Subcutaneous adipose tissue (tissue), 4 donors: ENCODE results near the gene FDX2. TPM values are rescaled to one million over a fixed set of nuclear protein-coding genes. Genes with fewer than 3 reads are reported as not detected.

Source experiments
- small RNA-seq: library from RNA; depleted of rRNA; stranded (forward); fragments of <200 nt; gene quantifications from one replicate; pipeline ENCODE3, GENCODE V24; 2016
- total RNA-seq, 4 donors: library from RNA; depleted of rRNA; stranded (reverse); fragments of >200 nt; gene quantifications; one replicate each; pipeline ENCODE4 v1.1.0, GENCODE V29; 2016
- TF ChIP-seq, protein P1 (sequence below): fragments of 450-650 bp; IDR thresholded peaks from one replicate; pipeline ENCODE4 v1.5.1; 2016; ENCODE audit warnings: low read depth, mild to moderate bottlenecking, control low read depth, antibody characterized with exemption, moderate library complexity

FDX2 gene
- total RNA-seq, 4 donors from 2014 or later = 7.3 to 17.2 (median 9.1) TPM

DNA sequence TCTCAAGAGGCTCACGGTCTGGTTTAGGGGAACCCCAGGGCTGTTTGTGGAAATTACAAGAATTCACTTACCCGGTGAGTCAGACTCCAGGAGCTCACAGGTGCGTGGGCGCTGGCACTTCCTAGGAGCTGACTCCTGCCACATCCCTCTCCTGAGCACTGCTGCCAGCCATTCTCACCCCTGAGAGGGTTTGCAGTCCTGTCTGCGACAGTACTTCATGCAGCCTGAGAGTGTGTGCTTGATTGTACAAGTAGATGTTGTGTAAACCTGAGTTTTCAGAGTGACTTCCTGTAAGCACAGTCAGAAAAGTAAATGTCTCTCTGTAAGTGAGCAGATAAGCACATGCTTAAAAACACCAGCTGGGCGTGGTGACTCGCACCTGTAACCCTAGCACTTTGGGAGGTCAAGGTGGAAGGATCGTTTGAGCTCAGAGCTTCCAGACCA lies 55.7 kb downstream of the FDX2 start:
- TF ChIP-seq, protein P1, sequence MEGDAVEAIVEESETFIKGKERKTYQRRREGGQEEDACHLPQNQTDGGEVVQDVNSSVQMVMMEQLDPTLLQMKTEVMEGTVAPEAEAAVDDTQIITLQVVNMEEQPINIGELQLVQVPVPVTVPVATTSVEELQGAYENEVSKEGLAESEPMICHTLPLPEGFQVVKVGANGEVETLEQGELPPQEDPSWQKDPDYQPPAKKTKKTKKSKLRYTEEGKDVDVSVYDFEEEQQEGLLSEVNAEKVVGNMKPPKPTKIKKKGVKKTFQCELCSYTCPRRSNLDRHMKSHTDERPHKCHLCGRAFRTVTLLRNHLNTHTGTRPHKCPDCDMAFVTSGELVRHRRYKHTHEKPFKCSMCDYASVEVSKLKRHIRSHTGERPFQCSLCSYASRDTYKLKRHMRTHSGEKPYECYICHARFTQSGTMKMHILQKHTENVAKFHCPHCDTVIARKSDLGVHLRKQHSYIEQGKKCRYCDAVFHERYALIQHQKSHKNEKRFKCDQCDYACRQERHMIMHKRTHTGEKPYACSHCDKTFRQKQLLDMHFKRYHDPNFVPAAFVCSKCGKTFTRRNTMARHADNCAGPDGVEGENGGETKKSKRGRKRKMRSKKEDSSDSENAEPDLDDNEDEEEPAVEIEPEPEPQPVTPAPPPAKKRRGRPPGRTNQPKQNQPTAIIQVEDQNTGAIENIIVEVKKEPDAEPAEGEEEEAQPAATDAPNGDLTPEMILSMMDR = no peak

Small RNA genes within 50 kb of the gene (small RNA-seq; reads per million reads assigned to genes)
- gene AC011511.1 (not detected), gene AC011511.4 (not detected)

Other genes starting within 250 kb of the FDX2 start
- 10 to 100 TPM in 3 of 4 donors, 1 to 10 TPM in 1; 8.6 to 36.7 (median 25.6) TPM for gene SHFL, start 229.7 kb downstream of the FDX2 start, total RNA-seq
- gene ANGPTL6, start 213.3 kb downstream of the FDX2 start, total RNA-seq = under 1 TPM in 1 of 4 donors, not detected in 3; 0.85 TPM
- gene PPAN, start 209.7 kb downstream of the FDX2 start, total RNA-seq = 10 to 100 TPM; 14.2 to 31.8 (median 15.0) TPM
- 10 to 100 TPM in 1 of 4 donors, 1 to 10 TPM in 2, not detected in 1; 2.4 to 16.8 (median 5.7) TPM for gene P2RY11, start 204.3 kb downstream of the FDX2 start, total RNA-seq
- gene EIF3G, start 196.1 kb downstream of the FDX2 start, total RNA-seq = 100 to 1,000 TPM; 163 to 283 (median 235) TPM
- gene DNMT1, start 121.1 kb downstream of the FDX2 start, total RNA-seq = 10 to 100 TPM; 25.5 to 60.7 (median 41.5) TPM
- 10 to 100 TPM in 1 of 4 donors, 1 to 10 TPM in 3; 7.7 to 10.1 (median 9.1) TPM for gene S1PR2, start 84.7 kb downstream of the FDX2 start, total RNA-seq
- gene MRPL4, start 63.8 kb downstream of the FDX2 start, total RNA-seq = 10 to 100 TPM; 30.6 to 60.8 (median 31.0) TPM
- 10 to 100 TPM; 11.4 to 43.4 (median 31.9) TPM for gene ICAM1, start 44.9 kb downstream of the FDX2 start, total RNA-seq
- 1 to 10 TPM in 2 of 4 donors, not detected in 2; 1.1 to 2.4 TPM for gene ICAM4, start 29.1 kb downstream of the FDX2 start, total RNA-seq
- gene ICAM5, start 26.1 kb downstream of the FDX2 start, total RNA-seq = under 1 TPM; 0.16 to 0.68 (median 0.52) TPM
- gene ZGLP1, start 6.2 kb downstream of the FDX2 start, total RNA-seq = 1 to 10 TPM in 3 of 4 donors, under 1 TPM in 1; 0.49 to 5.8 (median 2.2) TPM
- gene RAVER1, start 17.5 kb upstream of the FDX2 start, total RNA-seq = 10 to 100 TPM in 1 of 4 donors, 1 to 10 TPM in 3; 5.9 to 22.4 (median 8.2) TPM
- gene ICAM3, start 23.6 kb upstream of the FDX2 start, total RNA-seq = 10 to 100 TPM in 1 of 4 donors, 1 to 10 TPM in 3; 4.9 to 17.3 (median 9.2) TPM
- gene TYK2, start 64.6 kb upstream of the FDX2 start, total RNA-seq = 10 to 100 TPM; 59.2 to 94.4 (median 75.9) TPM
- gene CDC37, start 87.5 kb upstream of the FDX2 start, total RNA-seq = 100 to 1,000 TPM in 2 of 4 donors, 10 to 100 TPM in 2; 85.3 to 181 (median 119) TPM
- gene PDE4A, start 104.5 kb upstream of the FDX2 start, total RNA-seq = 10 to 100 TPM; 14.3 to 26.6 (median 17.8) TPM
- gene KEAP1, start 187.3 kb upstream of the FDX2 start, total RNA-seq = 10 to 100 TPM; 36.2 to 55.9 (median 48.0) TPM
- gene S1PR5, start 201.4 kb upstream of the FDX2 start, total RNA-seq = under 1 TPM in 2 of 4 donors, not detected in 2; 0.17 to 0.65 TPM
- gene ATG4D, start 227.9 kb upstream of the FDX2 start, total RNA-seq = 10 to 100 TPM in 1 of 4 donors, 1 to 10 TPM in 3; 5.2 to 20.7 (median 6.9) TPM
- 10 to 100 TPM; 10.4 to 17.4 (median 12.4) TPM for gene KRI1, start 250.0 kb upstream of the FDX2 start, total RNA-seq